K562 (cell line): ENCODE results near the gene ETHE1. TPM values are rescaled to one million over a fixed set of nuclear protein-coding genes. Genes with fewer than 3 reads are reported as not detected.

Source experiments
- ATF1 ChIP-seq, 2 experiments: fragments of 450-650 bp in 1 of 2; IDR thresholded peaks; 2 replicates each; pipeline ENCODE4 v1.6.1; 2016; ENCODE audit warnings: missing compliant biosample characterization in 1 of 2, missing genetic modification characterization in 1 of 2
- CCNT2 ChIP-seq: IDR thresholded peaks from 2 replicates; pipeline ENCODE4 v1.6.1; 2011; ENCODE audit warnings: borderline replicate concordance, low read depth, mild to moderate bottlenecking, moderate library complexity, mixed read lengths, low read length; ENCODE audit not compliant: insufficient read length; ENCODE audit errors: extremely low read depth
- GABPB1 ChIP-seq: sonication (generic); formaldehyde crosslinking; IDR thresholded peaks from 2 replicates; pipeline ENCODE4 v1.8.0; 2022; ENCODE audit warnings: mild to moderate bottlenecking, missing genetic modification reagents
- GATA2 ChIP-seq: sonication (generic); formaldehyde crosslinking; IDR thresholded peaks from 2 replicates; pipeline ENCODE4 v1.4.0; 2020; ENCODE audit warnings: mild to moderate bottlenecking, missing genetic modification reagents
- GATAD2B ChIP-seq: fragments of 450-650 bp; IDR thresholded peaks from 2 replicates; pipeline ENCODE4 v1.6.1; 2017; ENCODE audit warnings: mild to moderate bottlenecking, borderline replicate concordance
- GTF2E2 ChIP-seq: fragments of 200-800 bp; sonication (Bioruptor generic); IDR thresholded peaks from 2 replicates; pipeline ENCODE4 v1.6.1; 2016; ENCODE audit warnings: missing genetic modification characterization, missing compliant biosample characterization
- HLTF ChIP-seq: fragments of 450-650 bp; IDR thresholded peaks from 2 replicates; pipeline ENCODE4 v1.6.1; 2016
- HMGN3 ChIP-seq: IDR thresholded peaks from 2 replicates; pipeline ENCODE4 v1.6.1; 2011; ENCODE audit warnings: borderline replicate concordance, low read depth, mild to moderate bottlenecking, mixed read lengths, low read length; ENCODE audit not compliant: insufficient read length; ENCODE audit errors: extremely low read depth
- JUND ChIP-seq, 2 experiments: IDR thresholded peaks; 2 replicates in 1 of 2; 3 replicates in 1 of 2; pipeline ENCODE4 v1.6.1; 2011; ENCODE audit warnings: borderline replicate concordance in 2 of 2, low read depth in 2 of 2, low read length in 2 of 2, improper control_type of control experiment in 1 of 2, missing biosample characterization in 1 of 2, missing genetic modification characterization in 1 of 2, missing genetic modification reagents in 1 of 2
- KLF1 ChIP-seq: fragments of 450-650 bp; IDR thresholded peaks from 2 replicates; pipeline ENCODE4 v1.6.1; 2016; ENCODE audit warnings: missing genetic modification characterization, missing compliant biosample characterization
- MAZ ChIP-seq, 2 experiments: fragments of 450-650 bp in 1 of 2; sonication (generic) in 1 of 2; formaldehyde crosslinking; IDR thresholded peaks in 1 of 2; conservative IDR thresholded peaks in 1 of 2; 2 replicates each; pipeline versions ENCODE4 v1.4.0 to v1.5.0; 2020; ENCODE audit warnings: mild to moderate bottlenecking in 1 of 2, missing genetic modification reagents in 1 of 2
- MCM2 ChIP-seq: fragments of 450-650 bp; IDR thresholded peaks from 2 replicates; pipeline ENCODE4 v1.6.1; 2017; ENCODE audit warnings: low read depth, mild to moderate bottlenecking
- MTA3 ChIP-seq: fragments of 450-650 bp; formaldehyde crosslinking; IDR thresholded peaks from 2 replicates; pipeline ENCODE4 v1.6.1; 2017; ENCODE audit warnings: mild to moderate bottlenecking, borderline replicate concordance
- NCOA6 ChIP-seq: fragments of 450-650 bp; IDR thresholded peaks from 2 replicates; pipeline ENCODE4 v1.6.1; 2017; ENCODE audit warnings: mild to moderate bottlenecking
- PHTF2 ChIP-seq: fragments of 250-450 bp; sonication (Bioruptor Pico); IDR thresholded peaks from 2 replicates; pipeline ENCODE4 v1.5.0; 2021; ENCODE audit warnings: mild to moderate bottlenecking
- PRDM10 ChIP-seq: fragments of 450-650 bp; IDR thresholded peaks from 2 replicates; pipeline ENCODE4 v1.6.1; 2018; ENCODE audit not compliant: partially characterized antibody
- PTRF ChIP-seq: fragments of 450-650 bp; IDR thresholded peaks from 2 replicates; pipeline ENCODE4 v1.6.1; 2016; ENCODE audit warnings: mild to moderate bottlenecking, missing genetic modification characterization, missing compliant biosample characterization
- SMARCB1 ChIP-seq: IDR thresholded peaks from 2 replicates; pipeline ENCODE4 v1.6.1; 2011; ENCODE audit warnings: improper control_type of control experiment, low read depth; ENCODE audit not compliant: insufficient read length
- SNRNP70 ChIP-seq: fragments of 200-400 bp; formaldehyde crosslinking; optimal IDR thresholded peaks from 2 replicates; pipeline ENCODE3; 2017; ENCODE audit warnings: low read depth, low read length
- SUPT5H ChIP-seq: fragments of 450-650 bp; IDR thresholded peaks from 2 replicates; pipeline ENCODE4 v1.6.1; 2016
- ZFX ChIP-seq: sonication (generic); formaldehyde crosslinking; IDR thresholded peaks from 2 replicates; pipeline ENCODE4 v1.8.0; 2022; ENCODE audit warnings: mild to moderate bottlenecking, missing genetic modification reagents, moderate library complexity
- ZNF384 ChIP-seq: IDR thresholded peaks from 2 replicates; pipeline ENCODE4 v1.6.1; 2012; ENCODE audit warnings: low read depth, low read length, improper control_type of control experiment
- ZNF431 ChIP-seq: sonication (generic); formaldehyde crosslinking; IDR thresholded peaks from 2 replicates; pipeline ENCODE4 v1.8.0; 2022; ENCODE audit warnings: mild to moderate bottlenecking, missing genetic modification reagents
- polyA plus RNA-seq, 8 experiments: library from polyadenylated mRNA; depleted of rRNA in 4 of 8; stranded (reverse) in 5 of 8; unstranded in 3 of 8; fragments of >200 nt; fragmentation: Nextera tagmentation in 2 of 8; fragmentation: Illumina TruSeq in 1 of 8; extraction: Ambion mirVana in 2 of 8; extraction: Trizol in 1 of 8; gene quantifications; 2 replicates each; pipeline versions ENCODE4 v1.2.1 to v1.2.3, GENCODE V29; 2011 to 2014; ENCODE audit warnings: inconsistent platforms in 1 of 8, missing spikeins in 1 of 8
- total RNA-seq, 7 experiments: library from RNA; depleted of rRNA in 6 of 7; stranded (reverse); fragments of >200 nt in 6 of 7; fragmentation: Illumina TruSeq in 2 of 7; extraction: Trizol in 2 of 7; gene quantifications; 2 replicates each; pipeline versions ENCODE4 v1.2.1 to v1.2.3, GENCODE V29; 2011 to 2021; ENCODE audit warnings: low replicate concordance in 1 of 7
- TF ChIP-seq, protein P1 (sequence below): conservative IDR thresholded peaks from 2 replicates; pipeline ENCODE4 v1.6.1; 2011; ENCODE audit warnings: low read depth, mild to moderate bottlenecking, low read length; ENCODE audit not compliant: control insufficient read depth

The ETHE1 gene
- total and polyA plus RNA-seq, 9 of the 15 experiments (the other 6 are each of a cell fraction or from before 2014, with no cell fraction given) = 2.9 to 21.0 (median 10.2) TPM

GRCh38 chr19:43533546-43534304 lies 6.7 kb upstream of the ETHE1 start (continued):
- peak; percentile 66 for TF ChIP-seq PRDM10
- TF ChIP-seq SUPT5H = peak; percentile 8; the same call in 1 of the 2 replicates
- TF ChIP-seq GABPB1 (CRISPR knock-in tag) = peak; percentile 28; the same call in 1 of the 2 replicates
- no peak for TF ChIP-seq MTA3
- peak; percentile 89 for TF ChIP-seq NCOA6
- TF ChIP-seq JUND (IDR thresholded peaks at IDR 0.05; ENCODE audit: borderline replicate concordance, low read depth, low read length) = peak; percentile 46; the same call in 1 of the 2 replicates
- no peak for TF ChIP-seq JUND (tag; IDR thresholded peaks at IDR 0.05; ENCODE audit: borderline replicate concordance, low read depth, low read length)
- no peak for TF ChIP-seq PHTF2 (CRISPR knock-in tag)
- peak; percentile 29 for TF ChIP-seq HMGN3
- no peak for TF ChIP-seq ZFX (CRISPR knock-in tag)
- no peak for TF ChIP-seq HLTF
- TF ChIP-seq GATAD2B = no peak
- TF ChIP-seq MCM2 = no peak
- TF ChIP-seq SMARCB1 = no peak
- TF ChIP-seq ZNF431 (CRISPR knock-in tag) = no peak
- no peak for TF ChIP-seq GATA2 (CRISPR knock-in tag)
- TF ChIP-seq MAZ (CRISPR knock-in tag; conservative IDR thresholded peaks at IDR 0.05 in 1 of 2, IDR thresholded peaks at IDR 0.05 in 1 of 2) = peak; percentile 41 to 92; a peak in 2 of 4 replicates
- TF ChIP-seq, protein P1, sequence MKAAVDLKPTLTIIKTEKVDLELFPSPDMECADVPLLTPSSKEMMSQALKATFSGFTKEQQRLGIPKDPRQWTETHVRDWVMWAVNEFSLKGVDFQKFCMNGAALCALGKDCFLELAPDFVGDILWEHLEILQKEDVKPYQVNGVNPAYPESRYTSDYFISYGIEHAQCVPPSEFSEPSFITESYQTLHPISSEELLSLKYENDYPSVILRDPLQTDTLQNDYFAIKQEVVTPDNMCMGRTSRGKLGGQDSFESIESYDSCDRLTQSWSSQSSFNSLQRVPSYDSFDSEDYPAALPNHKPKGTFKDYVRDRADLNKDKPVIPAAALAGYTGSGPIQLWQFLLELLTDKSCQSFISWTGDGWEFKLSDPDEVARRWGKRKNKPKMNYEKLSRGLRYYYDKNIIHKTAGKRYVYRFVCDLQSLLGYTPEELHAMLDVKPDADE = 0 out of 2 replicates have a peak, but pooled peaks have one; percentile 1
- no peak for TF ChIP-seq GTF2E2 (tag)
- no peak for TF ChIP-seq PTRF (tag)
- peak; percentile 91 for TF ChIP-seq ZNF384
- no peak for TF ChIP-seq SNRNP70
- TF ChIP-seq ATF1 (CRISPR knock-in tag; IDR thresholded peaks at IDR 0.05) = no peak
- peak; percentile 38; the same call in 1 of the 2 replicates for TF ChIP-seq ATF1 (tag; IDR thresholded peaks at IDR 0.05)
- TF ChIP-seq CCNT2 = peak; percentile 45
- TF ChIP-seq KLF1 (tag) = 0 out of 2 replicates have a peak, but pooled peaks have one; percentile 7
